GM18907 (cell line): ENCODE data around the gene EIF4EBP3.

Experiments
- ATAC-seq: cut with Tn5 transposase; IDR thresholded peaks from one replicate; pipeline ENCODE4 v1.9.1; 2021; ENCODE audit warnings: mild to moderate bottlenecking, moderate library complexity; ENCODE audit not compliant: unreplicated experiment

The EIF4EBP3 gene

GRCh38 chr5:140556438-140556837, 9.0 kb downstream of the EIF4EBP3 start:
- no peak for ATAC-seq

- ATAC-seq: peak; percentile 95
These were observed 9.8 kb downstream of the EIF4EBP3 start, which contains the start of gene SRA1 for GRCh38 chr5:140557136-140557805. Gene SRA1, minus strand, starts transcription at chr5:140557473. Its CDS starts 21 bp downstream, at chr5:140557452.

- no peak for ATAC-seq
These were observed 10.5 kb downstream of the EIF4EBP3 start for GRCh38 chr5:140557965-140558364.

- no peak for ATAC-seq
These were observed 11.1 kb downstream of the EIF4EBP3 start for GRCh38 chr5:140558542-140558941.

- no peak for ATAC-seq
These were observed 12.8 kb downstream of the EIF4EBP3 start for GRCh38 chr5:140560227-140560626.

- ATAC-seq: no peak
These were observed 14.5 kb downstream of the EIF4EBP3 start for GRCh38 chr5:140561753-140562523.

GRCh38 chr5:140563596-140563995, 16.1 kb downstream of the EIF4EBP3 start:
- ATAC-seq: no peak

GRCh38 chr5:140564196-140565023, 16.9 kb downstream of the EIF4EBP3 start, which contains the start of the genes APBB3 and SLC35A4:
Gene APBB3, minus strand, starts transcription at chr5:140564598. Its CDS starts 353 bp downstream, at chr5:140564245.
Gene SLC35A4, plus strand, starts transcription at chr5:140564828. Its CDS starts 2,342 bp downstream, at chr5:140567170.
- peak; percentile 91 for ATAC-seq

- no peak for ATAC-seq
These were observed 17.7 kb downstream of the EIF4EBP3 start for GRCh38 chr5:140565024-140565779.

- no peak for ATAC-seq
These were observed 18.3 kb downstream of the EIF4EBP3 start for GRCh38 chr5:140565780-140566095.

GRCh38 chr5:140566665-140567064, 19.2 kb downstream of the EIF4EBP3 start:
- ATAC-seq: no peak

- no peak for ATAC-seq
These were observed 19.8 kb downstream of the EIF4EBP3 start for GRCh38 chr5:140567136-140567818.

GRCh38 chr5:140567871-140568270, 20.4 kb downstream of the EIF4EBP3 start:
- no peak for ATAC-seq

- ATAC-seq: no peak
These were observed 21.1 kb downstream of the EIF4EBP3 start for GRCh38 chr5:140568443-140569063.

GRCh38 chr5:140569197-140569596, 21.7 kb downstream of the EIF4EBP3 start:
- ATAC-seq: peak; percentile 33

- ATAC-seq: no peak
These were observed 22.6 kb downstream of the EIF4EBP3 start for GRCh38 chr5:140570058-140570457.

GRCh38 chr5:140570488-140570887, 23.0 kb downstream of the EIF4EBP3 start:
- no peak for ATAC-seq

- ATAC-seq: no peak
These were observed 23.6 kb downstream of the EIF4EBP3 start for GRCh38 chr5:140571105-140571504.

- no peak for ATAC-seq
These were observed 26.2 kb downstream of the EIF4EBP3 start for GRCh38 chr5:140573683-140574082.

GRCh38 chr5:140574165-140574564, 26.7 kb downstream of the EIF4EBP3 start:
- no peak for ATAC-seq
